Skeletal muscle tissue (tissue), 4 donors: Measurements from ENCODE around the gene KCNIP1. TPM values are rescaled to one million over a fixed set of nuclear protein-coding genes. Genes with fewer than 3 reads are reported as not detected.
"Not testable (repeated sequence)": the region's sequence is repeated elsewhere in the genome, so short reads cannot be mapped to it uniquely, and the experiment has no call there.

Experiments used
- H3K27ac ChIP-seq: one replicate; pipeline ENCODE4 v1.7.0; 2013; ENCODE audit warnings: mild to moderate bottlenecking, low read depth, low read length, inconsistent platforms
- H3K27me3 ChIP-seq, 3 donors: one replicate each; pipeline ENCODE4 v1.7.0; 2013; ENCODE audit warnings: low read length in 3 of 3; ENCODE audit not compliant: control insufficient read depth in 3 of 3, insufficient read depth in 3 of 3
- H3K36me3 ChIP-seq, 3 donors: one replicate each; pipeline ENCODE4 v1.7.0; 2013; ENCODE audit warnings: low read length in 3 of 3; ENCODE audit not compliant: control insufficient read depth in 3 of 3, insufficient read depth in 3 of 3
- H3K4me1 ChIP-seq, 3 donors: one replicate each; pipeline ENCODE4 v1.7.0; 2013; ENCODE audit warnings: low read length in 3 of 3, mild to moderate bottlenecking in 3 of 3; ENCODE audit not compliant: control insufficient read depth in 3 of 3, insufficient read depth in 3 of 3
- H3K4me3 ChIP-seq, 3 donors: one replicate each; pipeline ENCODE4 v1.7.0; 2013; ENCODE audit warnings: low read length in 3 of 3
- H3K9ac ChIP-seq, 3 donors: one replicate each; pipeline ENCODE4 v1.7.0; 2013; ENCODE audit warnings: low read length in 3 of 3, mild to moderate bottlenecking in 3 of 3, moderate library complexity in 2 of 3, low read depth in 1 of 3
- H3K9me3 ChIP-seq, 3 donors: one replicate each; pipeline ENCODE4 v1.7.0; 2013; ENCODE audit warnings: low read length in 3 of 3; ENCODE audit not compliant: control insufficient read depth in 3 of 3
- total RNA-seq: library from RNA; depleted of rRNA; stranded (reverse); fragments of >200 nt; gene quantifications from one replicate; pipeline ENCODE4 v1.2.3, GENCODE V29; 2014
- donor health status: Osteomylitis.

Gene KCNIP1
- total RNA-seq, 1 donor from 2014 or later, result 4.2 TPM

DNA sequence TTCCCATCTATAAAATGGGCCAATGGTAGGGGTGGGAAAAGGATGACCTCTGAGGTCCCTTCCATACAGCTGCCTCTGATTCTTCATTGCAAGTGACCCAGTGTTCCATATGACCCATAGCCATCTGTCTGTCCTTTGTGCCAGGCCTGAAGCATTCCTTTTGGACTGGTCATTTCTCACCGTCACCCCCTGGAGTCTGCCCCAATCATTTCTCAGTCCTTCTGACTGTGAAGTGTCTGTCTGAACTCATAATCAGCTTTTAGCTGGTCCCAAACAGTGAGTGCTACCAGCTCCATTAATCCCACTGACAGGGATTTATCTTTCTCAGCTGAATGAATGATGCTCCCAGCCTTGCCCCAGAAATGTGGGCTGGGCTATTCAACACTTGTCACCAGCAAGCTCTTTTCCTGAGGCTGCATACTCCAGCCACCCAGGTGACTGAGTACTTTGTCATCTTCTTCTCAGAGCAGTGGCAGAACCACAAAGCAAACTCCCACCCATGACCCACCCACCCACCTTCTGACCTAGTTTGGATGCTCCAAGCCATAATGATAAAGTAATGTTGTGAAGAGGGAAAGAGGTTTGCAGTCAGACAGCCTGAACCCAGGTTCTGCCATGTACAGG is 37.4 kb downstream of the KCNIP1 start:
- H3K27ac ChIP-seq, result no peak overlapping the region
- H3K36me3 ChIP-seq, result no peaks in the 10 kb centered on the region
- peaks cover 0 to 4% (median 0%) of the 10 kb centered on the region in 3 donors for H3K9me3 ChIP-seq
- no peaks in the 10 kb centered on the region for H3K4me1 ChIP-seq
- H3K9ac ChIP-seq, result no peak overlapping the region
- H3K27me3 ChIP-seq, result peaks cover 0 to 5% (median 5%) of the 10 kb centered on the region in 3 donors
- no peak overlapping the region for H3K4me3 ChIP-seq

DNA sequence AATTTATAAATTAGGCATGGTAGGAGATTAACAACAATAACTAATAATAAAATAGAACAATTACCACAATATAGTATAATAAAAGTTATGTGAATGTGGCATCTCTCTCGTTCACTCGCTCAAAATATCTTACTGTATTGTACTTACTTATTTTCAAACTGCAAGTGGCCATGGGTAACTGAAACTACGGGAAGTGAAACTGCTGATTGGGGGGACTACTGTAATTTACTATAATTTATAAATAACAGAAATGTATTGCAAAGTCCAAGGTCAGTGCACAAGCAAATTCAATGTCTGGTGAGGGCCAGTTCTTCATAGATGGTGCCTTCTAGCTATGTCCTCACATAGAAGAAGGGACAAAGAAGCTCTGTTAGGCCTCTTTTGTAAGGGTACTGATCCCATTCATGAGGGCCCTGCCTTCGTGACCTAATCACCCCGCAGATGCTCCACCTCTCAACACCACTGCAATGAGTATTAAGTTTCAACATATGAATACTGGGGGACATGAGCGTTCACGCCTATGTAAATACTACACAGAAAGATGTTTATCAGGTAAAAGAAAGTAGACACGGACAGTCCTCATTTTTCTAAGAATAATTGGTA is 39.0 kb downstream of the KCNIP1 start:
- Histone ChIP-seq H3K27me3 (no peaks in the 10 kb centered on the region), H3K4me3 (no peak overlapping the region), H3K9ac (no peak overlapping the region), H3K9me3 (peaks cover 0 to 4% (median 0%) of the 10 kb centered on the region in 3 donors), H3K27ac (no peak overlapping the region), H3K36me3 (no peaks in the 10 kb centered on the region), H3K4me1 (no peaks in the 10 kb centered on the region)

DNA sequence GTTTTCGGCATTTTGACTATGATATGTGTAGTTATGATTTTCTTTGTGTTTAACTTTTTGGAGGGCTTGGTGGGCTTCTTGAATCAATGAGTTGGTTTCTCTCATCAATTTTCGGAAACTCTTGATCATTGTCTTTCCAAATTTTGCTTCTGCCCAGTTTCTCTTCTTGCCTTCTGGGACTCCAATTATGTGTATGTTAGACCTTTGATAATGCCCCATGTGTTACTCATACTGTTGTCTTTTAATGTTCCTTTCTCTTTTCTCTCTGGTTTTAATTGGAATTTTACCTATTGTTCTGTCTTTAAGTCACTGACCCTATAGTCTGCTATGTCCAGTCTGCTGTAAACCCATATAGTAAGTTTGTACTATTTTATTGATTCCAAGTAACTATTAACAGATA is 41.5 kb downstream of the KCNIP1 start:
- Histone ChIP-seq H3K9ac (no peak overlapping the region), H3K27me3 (no peaks in the 10 kb centered on the region), H3K4me3 (no peak overlapping the region), H3K36me3 (no peaks in the 10 kb centered on the region), H3K27ac (no peak overlapping the region), H3K4me1 (no peaks in the 10 kb centered on the region), H3K9me3 (peaks cover 0 to 4% (median 0%) of the 10 kb centered on the region in 3 donors)

DNA sequence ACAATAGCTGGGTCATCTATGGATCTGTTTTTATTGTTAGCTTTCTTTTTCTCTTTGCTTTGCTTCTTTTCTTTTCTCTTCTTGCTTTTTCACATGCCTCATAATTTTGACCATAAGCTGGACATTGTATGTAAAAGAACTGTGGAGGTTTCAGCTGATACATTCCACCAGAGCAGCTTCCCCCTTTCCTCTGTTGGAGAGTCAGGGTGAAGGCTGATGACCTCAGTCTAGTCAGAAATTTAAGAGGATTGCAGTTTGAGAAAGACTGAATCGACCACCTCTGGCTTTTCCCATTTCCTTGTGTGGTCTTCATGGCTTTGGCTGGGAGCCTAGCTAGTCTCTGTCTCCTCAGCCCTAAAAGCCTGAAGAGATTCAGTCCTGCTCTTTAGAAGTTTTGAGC is 42.0 kb downstream of the KCNIP1 start:
- Histone ChIP-seq H3K4me3 (no peak overlapping the region), H3K27ac (no peak overlapping the region), H3K9me3 (peaks cover 0 to 4% (median 0%) of the 10 kb centered on the region in 3 donors), H3K36me3 (no peaks in the 10 kb centered on the region), H3K9ac (no peak overlapping the region), H3K27me3 (no peaks in the 10 kb centered on the region), H3K4me1 (no peaks in the 10 kb centered on the region)

DNA sequence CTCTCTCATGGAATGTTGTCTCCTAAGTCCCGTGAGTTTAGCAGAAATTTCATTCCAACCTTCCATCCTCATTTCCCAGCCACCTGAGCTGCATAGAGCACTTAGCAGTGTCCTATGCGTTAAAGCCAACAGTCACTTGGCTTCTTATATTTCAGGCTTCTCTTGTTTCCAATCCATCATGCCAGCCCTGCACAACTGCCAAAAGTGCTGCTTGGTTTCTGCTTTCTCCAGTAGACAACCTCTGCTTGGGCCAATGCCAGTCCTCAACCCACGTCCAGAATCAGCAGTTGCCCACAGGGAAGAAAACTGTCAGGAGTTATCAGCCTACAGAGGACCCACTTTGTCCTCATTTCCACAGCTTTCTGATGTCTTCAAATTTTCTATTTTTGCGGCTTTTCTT is 42.5 kb downstream of the KCNIP1 start:
- Histone ChIP-seq H3K4me1 (no peaks in the 10 kb centered on the region), H3K9me3 (peaks cover 0 to 4% (median 0%) of the 10 kb centered on the region in 3 donors), H3K27me3 (peaks cover 0 to 3% (median 0%) of the 10 kb centered on the region in 3 donors), H3K9ac (no peak overlapping the region), H3K27ac (no peak overlapping the region), H3K36me3 (no peaks in the 10 kb centered on the region), H3K4me3 (no peak overlapping the region)

DNA sequence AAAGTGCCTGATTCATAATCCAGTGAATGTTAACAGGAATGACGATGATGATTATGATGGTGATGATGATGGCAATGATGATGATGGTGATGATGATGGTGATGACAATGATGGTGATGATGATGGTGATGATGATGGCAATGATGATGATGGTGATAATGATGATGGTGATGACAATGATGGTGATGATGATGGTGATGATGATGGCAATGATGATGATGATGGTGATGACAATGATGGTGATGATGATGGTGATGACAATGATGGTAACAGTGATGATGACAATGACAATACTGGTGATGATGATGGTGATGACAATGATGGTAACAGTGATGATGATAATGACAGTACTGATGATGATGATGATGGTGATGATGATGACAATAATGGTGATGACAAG is 46.6 kb downstream of the KCNIP1 start:
- not testable (repeated sequence) for H3K36me3 ChIP-seq, H3K9me3 ChIP-seq, H3K4me3 ChIP-seq, H3K9ac ChIP-seq, H3K27ac ChIP-seq, H3K4me1 ChIP-seq
- H3K27me3 ChIP-seq, result peaks cover 6 to 15% (median 10%) of the 10 kb centered on the region in 3 donors

DNA sequence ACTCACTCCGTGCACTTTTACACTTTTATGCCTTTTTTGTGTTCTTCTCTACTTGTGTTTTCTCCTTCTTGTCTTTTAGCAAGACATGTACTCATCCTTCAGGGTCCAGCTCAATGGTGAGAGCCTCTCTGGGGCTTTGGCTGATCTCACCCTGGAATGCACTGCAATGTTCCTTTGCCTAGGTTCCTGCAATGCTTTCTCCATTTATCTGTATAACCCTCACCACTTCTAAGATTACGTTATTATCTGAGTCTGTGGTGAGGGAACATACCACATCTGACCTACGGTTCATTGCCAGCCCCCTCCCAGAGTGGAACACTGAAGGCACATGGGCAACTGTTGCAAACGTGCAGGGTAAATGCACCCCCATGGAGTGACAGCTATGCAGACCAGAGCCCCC is 47.3 kb downstream of the KCNIP1 start:
- Histone ChIP-seq H3K4me3 (no peak overlapping the region), H3K9ac (no peak overlapping the region), H3K27me3 (peaks cover 10 to 15% (median 11%) of the 10 kb centered on the region in 3 donors), H3K27ac (no peak overlapping the region), H3K4me1 (peaks cover 0 to 2% (median 0%) of the 10 kb centered on the region in 3 donors), H3K36me3 (no peaks in the 10 kb centered on the region), H3K9me3 (no peaks in the 10 kb centered on the region)

DNA sequence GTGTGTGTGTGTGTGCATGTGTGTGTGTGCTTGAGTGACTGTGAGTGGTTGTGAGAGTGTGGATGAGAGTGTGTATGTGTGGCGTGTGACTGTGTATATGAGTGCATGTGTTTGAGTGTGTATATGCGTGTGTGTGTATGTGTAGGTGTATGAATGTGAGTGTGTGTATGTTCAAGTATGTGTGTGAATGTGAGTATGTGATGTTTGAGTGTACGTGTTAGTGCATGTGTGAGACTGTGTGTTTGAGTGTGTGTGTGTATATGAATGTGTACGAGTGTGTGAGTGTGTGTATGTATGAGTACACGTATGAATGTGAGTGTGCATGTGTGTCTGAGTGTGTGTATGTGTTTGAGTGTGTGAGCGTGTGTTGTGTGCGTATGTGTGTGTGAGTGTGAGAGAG is 47.8 kb downstream of the KCNIP1 start:
- Histone ChIP-seq H3K4me1 (peaks cover 0 to 2% (median 0%) of the 10 kb centered on the region in 3 donors), H3K27me3 (peaks cover 11 to 15% (median 14%) of the 10 kb centered on the region in 3 donors), H3K9ac (no peak overlapping the region), H3K36me3 (no peaks in the 10 kb centered on the region), H3K4me3 (no peak overlapping the region), H3K9me3 (no peaks in the 10 kb centered on the region), H3K27ac (no peak overlapping the region)

DNA sequence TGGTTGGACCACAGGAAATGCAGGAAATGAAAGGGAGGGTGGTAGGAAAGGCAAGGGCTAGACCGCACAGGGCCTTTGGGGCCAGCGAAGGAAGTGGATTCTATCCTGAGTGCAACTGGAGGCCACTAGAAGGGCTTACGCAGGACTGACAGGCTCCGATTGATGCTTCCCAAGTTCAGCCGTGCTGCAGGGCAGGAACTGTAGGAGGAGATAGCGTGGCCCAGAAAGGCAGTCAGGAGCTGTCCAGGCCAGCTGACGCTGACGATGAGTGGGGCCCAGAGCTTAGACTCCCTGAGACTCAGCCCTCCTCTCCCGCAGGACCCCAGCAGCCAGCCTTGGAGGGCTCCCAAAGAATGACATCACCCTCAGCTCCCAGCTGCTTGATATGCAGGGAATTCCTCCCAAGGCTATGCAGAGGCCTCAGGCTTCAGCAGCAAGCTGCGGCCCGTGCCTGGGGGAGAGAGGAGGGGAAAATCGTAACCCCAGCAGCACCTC is 48.8 kb downstream of the KCNIP1 start:
- Histone ChIP-seq H3K9ac (no peak overlapping the region), H3K4me1 (peaks cover 0 to 2% (median 0%) of the 10 kb centered on the region in 3 donors)

DNA sequence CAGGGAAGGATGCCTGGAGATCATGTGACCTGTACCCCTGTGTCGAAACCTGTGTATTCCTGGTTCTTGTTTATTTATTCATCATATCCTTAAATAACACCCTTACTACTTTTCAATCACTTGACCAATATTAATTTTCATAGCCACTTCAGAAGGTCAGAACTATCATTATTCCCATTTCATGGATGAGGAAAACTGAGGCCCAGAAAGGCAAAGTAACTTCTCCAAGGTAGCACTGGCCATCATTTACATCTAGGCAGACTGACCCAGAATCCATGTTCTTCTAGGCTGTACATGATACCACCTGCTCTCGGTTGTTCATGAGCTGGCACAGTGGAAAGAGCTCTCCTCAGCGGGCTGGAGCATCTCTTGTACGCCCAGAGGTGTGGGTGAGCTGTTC is 49.4 kb downstream of the KCNIP1 start:
- Histone ChIP-seq H3K36me3 (no peaks in the 10 kb centered on the region), H3K27me3 (peaks cover 11 to 15% (median 14%) of the 10 kb centered on the region in 3 donors), H3K4me1 (peaks cover 0 to 2% (median 0%) of the 10 kb centered on the region in 3 donors), H3K9ac (no peak overlapping the region), H3K27ac (no peak overlapping the region), H3K4me3 (no peak overlapping the region), H3K9me3 (no peaks in the 10 kb centered on the region)

More for the DNA sequence above, 48.8 kb downstream of the KCNIP1 start:
- Histone ChIP-seq H3K36me3 (no peaks in the 10 kb centered on the region), H3K4me3 (no peak overlapping the region), H3K27me3 (peaks cover 11 to 15% (median 14%) of the 10 kb centered on the region in 3 donors), H3K9me3 (no peaks in the 10 kb centered on the region), H3K27ac (no peak overlapping the region)
